Stomach (tissue), 4 donors: Measurements from ENCODE around the gene PPP4C.

Experiments
- EP300 ChIP-seq: sonication (generic); formaldehyde crosslinking; IDR thresholded peaks from one replicate; pipeline ENCODE4 v1.6.1; 2017; ENCODE audit warnings: antibody characterized with exemption
- POLR2A ChIP-seq, 4 donors: fragments of 450-650 bp; IDR thresholded peaks; one replicate each; pipeline ENCODE4 v1.6.1; 2016; ENCODE audit warnings: antibody characterized with exemption in 4 of 4, control low read depth in 2 of 4, mild to moderate bottlenecking in 1 of 4, moderate library complexity in 1 of 4
- POLR2AphosphoS5 ChIP-seq, 3 donors: sonication (generic); formaldehyde crosslinking; IDR thresholded peaks; one replicate each; pipeline ENCODE4 v1.6.1; 2016; ENCODE audit warnings: antibody characterized with exemption in 3 of 3
- TF ChIP-seq, protein P1 (sequence below), 7 experiments: fragments of 450-650 bp in 4 of 7; fragments of 200-600 bp in 3 of 7; sonication (generic) in 3 of 7; IDR thresholded peaks; one replicate each; pipeline ENCODE4 v1.5.1; 2016 to 2019; ENCODE audit warnings: antibody characterized with exemption in 7 of 7, control low read depth in 2 of 7, mild to moderate bottlenecking in 1 of 7

DNA sequence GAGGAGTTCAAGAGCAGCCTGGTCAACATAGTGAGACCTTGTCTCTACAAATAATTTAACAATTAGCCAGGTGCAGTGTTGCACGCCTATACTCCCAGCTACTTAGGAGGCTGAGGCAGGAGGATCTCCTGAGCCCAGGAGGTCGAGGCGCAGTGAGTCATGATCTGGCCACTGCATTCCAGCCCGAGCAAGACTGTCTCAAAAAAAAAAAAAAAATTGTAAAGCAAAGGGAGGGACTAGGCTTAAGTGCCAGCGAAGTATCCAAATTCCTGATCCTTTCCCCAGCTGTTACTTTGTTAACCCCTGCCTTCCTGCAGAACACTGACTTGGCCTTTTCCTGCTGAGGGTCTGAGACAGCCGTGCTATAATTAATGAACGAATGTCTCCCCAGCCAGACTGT, 34.9 kb downstream of the PPP4C start:
- TF ChIP-seq, protein P1, sequence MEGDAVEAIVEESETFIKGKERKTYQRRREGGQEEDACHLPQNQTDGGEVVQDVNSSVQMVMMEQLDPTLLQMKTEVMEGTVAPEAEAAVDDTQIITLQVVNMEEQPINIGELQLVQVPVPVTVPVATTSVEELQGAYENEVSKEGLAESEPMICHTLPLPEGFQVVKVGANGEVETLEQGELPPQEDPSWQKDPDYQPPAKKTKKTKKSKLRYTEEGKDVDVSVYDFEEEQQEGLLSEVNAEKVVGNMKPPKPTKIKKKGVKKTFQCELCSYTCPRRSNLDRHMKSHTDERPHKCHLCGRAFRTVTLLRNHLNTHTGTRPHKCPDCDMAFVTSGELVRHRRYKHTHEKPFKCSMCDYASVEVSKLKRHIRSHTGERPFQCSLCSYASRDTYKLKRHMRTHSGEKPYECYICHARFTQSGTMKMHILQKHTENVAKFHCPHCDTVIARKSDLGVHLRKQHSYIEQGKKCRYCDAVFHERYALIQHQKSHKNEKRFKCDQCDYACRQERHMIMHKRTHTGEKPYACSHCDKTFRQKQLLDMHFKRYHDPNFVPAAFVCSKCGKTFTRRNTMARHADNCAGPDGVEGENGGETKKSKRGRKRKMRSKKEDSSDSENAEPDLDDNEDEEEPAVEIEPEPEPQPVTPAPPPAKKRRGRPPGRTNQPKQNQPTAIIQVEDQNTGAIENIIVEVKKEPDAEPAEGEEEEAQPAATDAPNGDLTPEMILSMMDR (IDR thresholded peaks at IDR 0.05), result no peak
- TF ChIP-seq POLR2A (IDR thresholded peaks at IDR 0.05) (no peak), POLR2AphosphoS5 (IDR thresholded peaks at IDR 0.05) (no peak), EP300 (no peak)
